WTC11 (cell line): ENCODE data around the gene PRELID1. TPM values are rescaled to one million over a fixed set of nuclear protein-coding genes. Genes with fewer than 3 reads are reported as not detected.
A peak's percentile ranks its signal among the peaks of the same experiment; 100 is the strongest.

Experiments used
- ATAC-seq: fragments of 200-7000 bp; cut with Tn5 transposase; 2 replicates; pipeline ENCODE4 v1.10.0; 2021; ENCODE audit warnings: mild to moderate bottlenecking, moderate library complexity
- CTCF ChIA-PET: fragments of 300-600 bp; sonication (Branson Sonifier 250); formaldehyde crosslinking; loops from one replicate; lab custom pipeline; 2021; ENCODE audit warnings: antibody characterized with exemption; lab: Charles Lee
- POLR2A ChIA-PET: fragments of 350-600 bp; sonication (Branson Sonifier 250); formaldehyde crosslinking; loops from one replicate; lab custom pipeline; 2021; ENCODE audit warnings: antibody characterized with exemption; lab: Charles Lee
- DNase-seq: peaks from one replicate; pipeline ENCODE4 v3.0.0; 2021; ENCODE audit warnings: low spot score
- H3K27ac Mint-ChIP-seq: 2 replicates; pipeline ENCODE4 v1.8.0; 2021; ENCODE audit warnings: mixed read lengths
- H3K27me3 Mint-ChIP-seq: 2 replicates; pipeline ENCODE4 v1.8.0; 2021; ENCODE audit warnings: low read depth, mild to moderate bottlenecking, moderate library complexity, mixed read lengths
- H3K36me3 Mint-ChIP-seq: 2 replicates; pipeline ENCODE4 v1.8.0; 2021; ENCODE audit warnings: mixed read lengths
- H3K4me1 Mint-ChIP-seq: 2 replicates; pipeline ENCODE4 v1.8.0; 2022; ENCODE audit warnings: mixed read lengths
- H3K4me3 Mint-ChIP-seq: 2 replicates; pipeline ENCODE4 v1.8.0; 2021; ENCODE audit warnings: mild to moderate bottlenecking, moderate library complexity, mixed read lengths
- H3K9me3 Mint-ChIP-seq: 2 replicates; pipeline ENCODE4 v1.8.0; 2021; ENCODE audit warnings: mixed read lengths
- ATF3 ChIP-seq: sonication (generic); formaldehyde crosslinking; conservative IDR thresholded peaks from 2 replicates; pipeline ENCODE4 v1.8.1; 2022; ENCODE audit warnings: mild to moderate bottlenecking, missing genetic modification reagents
- ATF6 ChIP-seq: sonication (generic); formaldehyde crosslinking; IDR thresholded peaks from 2 replicates; pipeline ENCODE4 v1.8.1; 2023; ENCODE audit warnings: mild to moderate bottlenecking, missing genetic modification reagents
- CBFB ChIP-seq: sonication (generic); formaldehyde crosslinking; IDR thresholded peaks from 2 replicates; pipeline ENCODE4 v1.8.1; 2022; ENCODE audit warnings: mild to moderate bottlenecking, low read depth, missing genetic modification reagents
- CDX4 ChIP-seq: fragments of 250-450 bp; sonication (Bioruptor Pico); IDR thresholded peaks from 2 replicates; pipeline ENCODE4 v1.9.0; 2021; ENCODE audit warnings: moderate library complexity, mild to moderate bottlenecking, inconsistent platforms, borderline replicate concordance
- E2F4 ChIP-seq: sonication (generic); formaldehyde crosslinking; IDR thresholded peaks from 2 replicates; pipeline ENCODE4 v1.8.1; 2022; ENCODE audit warnings: low read depth, mild to moderate bottlenecking, moderate library complexity, missing genetic modification reagents, borderline replicate concordance
- ETV6 ChIP-seq: sonication (generic); formaldehyde crosslinking; IDR thresholded peaks from 2 replicates; pipeline ENCODE4 v1.8.1; 2022; ENCODE audit warnings: mild to moderate bottlenecking, missing genetic modification reagents
- FOXK1 ChIP-seq: sonication (generic); formaldehyde crosslinking; IDR thresholded peaks from 2 replicates; pipeline ENCODE4 v1.8.0; 2022; ENCODE audit warnings: mild to moderate bottlenecking, moderate library complexity, missing genetic modification reagents
- GRHL2 ChIP-seq: fragments of 250-450 bp; sonication (Bioruptor Pico); IDR thresholded peaks from 2 replicates; pipeline ENCODE4 v1.8.0; 2022; ENCODE audit warnings: mild to moderate bottlenecking, moderate library complexity; ENCODE audit not compliant: insufficient replicate concordance, severe bottlenecking
- GTF2I ChIP-seq: fragments of 250-450 bp; sonication (Bioruptor Pico); conservative IDR thresholded peaks from 2 replicates; pipeline ENCODE4 v1.4.0; 2021; ENCODE audit warnings: mild to moderate bottlenecking
- HMGA2 ChIP-seq: fragments of 250-450 bp; sonication (Bioruptor Pico); IDR thresholded peaks from 2 replicates; pipeline ENCODE4 v1.4.0; 2021; ENCODE audit warnings: mild to moderate bottlenecking, moderate library complexity
- MAX ChIP-seq: sonication (generic); formaldehyde crosslinking; IDR thresholded peaks from 2 replicates; pipeline ENCODE4 v1.8.0; 2022; ENCODE audit warnings: mild to moderate bottlenecking, missing genetic modification reagents
- NFATC4 ChIP-seq: fragments of 250-450 bp; sonication (Bioruptor Pico); IDR thresholded peaks from 2 replicates; pipeline ENCODE4 v1.9.0; 2021; ENCODE audit warnings: mild to moderate bottlenecking
- PRRX2 ChIP-seq: fragments of 250-450 bp; sonication (Bioruptor Pico); IDR thresholded peaks from 2 replicates; pipeline ENCODE4 v1.8.0; 2021; ENCODE audit warnings: mild to moderate bottlenecking
- RELA ChIP-seq: sonication (generic); formaldehyde crosslinking; IDR thresholded peaks from 2 replicates; pipeline ENCODE4 v1.8.1; 2022; ENCODE audit warnings: missing genetic modification reagents, mild to moderate bottlenecking, borderline replicate concordance
- STAT6 ChIP-seq: sonication (generic); formaldehyde crosslinking; conservative IDR thresholded peaks from 2 replicates; pipeline ENCODE4 v1.8.1; 2023; ENCODE audit warnings: mild to moderate bottlenecking, low read depth, missing genetic modification reagents, moderate library complexity
- USF2 ChIP-seq: sonication (generic); formaldehyde crosslinking; IDR thresholded peaks from 2 replicates; pipeline ENCODE4 v1.8.1; 2023; ENCODE audit warnings: mild to moderate bottlenecking, missing genetic modification reagents, moderate library complexity
- ZNF121 ChIP-seq: sonication (generic); formaldehyde crosslinking; IDR thresholded peaks from 2 replicates; pipeline ENCODE4 v1.8.0; 2023; ENCODE audit warnings: missing genetic modification reagents
- ZNF138 ChIP-seq: sonication (generic); formaldehyde crosslinking; conservative IDR thresholded peaks from 2 replicates; pipeline ENCODE4 v1.8.1; 2022; ENCODE audit warnings: mild to moderate bottlenecking, moderate library complexity, missing genetic modification reagents
- ZNF423 ChIP-seq: fragments of 250-450 bp; sonication (Bioruptor Pico); IDR thresholded peaks from 2 replicates; pipeline ENCODE4 v2.1.2; 2022; ENCODE audit warnings: mild to moderate bottlenecking, moderate library complexity
- ZNF512 ChIP-seq: sonication (generic); formaldehyde crosslinking; IDR thresholded peaks from 2 replicates; pipeline ENCODE4 v1.8.1; 2022; ENCODE audit warnings: missing genetic modification reagents, borderline replicate concordance
- total RNA-seq: library from RNA; stranded (reverse); gene quantifications from 3 replicates; pipeline ENCODE4 v1.2.3, GENCODE V29; 2021

PRELID1 gene
- total RNA-seq, 1 experiment from 2014 or later: 273 TPM

GRCh38 chr5:177336112-177336511 lies 32.5 kb downstream of the PRELID1 start (continued):
- TF ChIP-seq NFATC4 (CRISPR knock-in tag) (no peak), GRHL2 (CRISPR knock-in tag) (no peak)

GRCh38 chr5:177336603-177337494 lies 33.2 kb downstream of the PRELID1 start:
- Mint-ChIP-seq H3K4me3 (no peak overlapping the region), H3K9me3 (no peaks in the 10 kb centered on the region), H3K4me1 (peaks cover 41% of the 10 kb centered on the region), H3K27ac (peak overlapping the region; percentile 97), H3K27me3 (no peaks in the 10 kb centered on the region), H3K36me3 (peaks cover 58% of the 10 kb centered on the region)
- POLR2A ChIA-PET: interaction anchor here (0.9 to 1.1 kb wide), 3 partner anchors 15 to 36 kb away, joined by 3 to 4 read pairs (median 4); partner anchors contain the start of gene LMAN2
- no peak for TF ChIP-seq CDX4
- TF ChIP-seq GTF2I (CRISPR knock-in tag): no peak
- TF ChIP-seq FOXK1: 0 out of 2 replicates have a peak, but pooled peaks have one; percentile 55
- TF ChIP-seq ETV6 (CRISPR knock-in tag): 0 out of 2 replicates have a peak, but pooled peaks have one; percentile 25
- TF ChIP-seq ZNF121: peak; percentile 52
- TF ChIP-seq ATF3 (CRISPR knock-in tag): no peak
- TF ChIP-seq ZNF138: no peak
- TF ChIP-seq ZNF423 (CRISPR knock-in tag): no peak
- TF ChIP-seq USF2 (CRISPR knock-in tag): no peak
- TF ChIP-seq MAX (CRISPR knock-in tag): peak; percentile 64; the same call in 1 of the 2 replicates
- CTCF ChIA-PET: interaction anchor here (0.6 to 2.5 kb wide), 17 partner anchors 9 to 165 kb away, joined by 3 to 23 read pairs (median 5); partner anchors contain the start of gene LMAN2
- peak; percentile 71 for ATAC-seq
- peak; percentile 53 for DNase-seq

GRCh38 chr5:177338251-177339106 lies 34.9 kb downstream of the PRELID1 start:
- Mint-ChIP-seq H3K27ac (peak overlapping the region; percentile 86), H3K27me3 (no peaks in the 10 kb centered on the region), H3K4me3 (no peak overlapping the region), H3K36me3 (peaks cover 53% of the 10 kb centered on the region), H3K4me1 (peaks cover 41% of the 10 kb centered on the region), H3K9me3 (no peaks in the 10 kb centered on the region)
- ChIA-PET POLR2A (interaction anchor here (0.6 kb wide), 1 partner anchor 11 kb away, joined by 8 read pairs; no protein-coding TSS in a partner anchor), CTCF (interaction anchor here (0.8 to 1.3 kb wide), 2 partner anchors 11 to 29 kb away, joined by 3 to 4 read pairs; no protein-coding TSS in a partner anchor)
- ATAC-seq (no peak), DNase-seq (no peak)
- TF ChIP-seq ATF6 (CRISPR knock-in tag) (no peak), RELA (CRISPR knock-in tag) (no peak), ZNF512 (CRISPR knock-in tag) (no peak), NFATC4 (CRISPR knock-in tag) (no peak), CBFB (CRISPR knock-in tag) (no peak), PRRX2 (CRISPR knock-in tag) (no peak), E2F4 (no peak), HMGA2 (no peak), STAT6 (CRISPR knock-in tag) (no peak)
